Measurements from ENCODE around the gene BGN.

The BGN gene

GRCh38 chrX:153470411-153471363 lies 24.1 kb upstream of the BGN start, which contains the start of gene HAUS7:
Gene HAUS7, minus strand, starts transcription at chrX:153470576. Its CDS starts 19 bp downstream, at chrX:153470557.
- Histone ChIP-seq H3K23ac (ENCODE audit: low read length in 2 of 2) (no peak within 1 kb of the TSS), H2BK5ac (ENCODE audit: low read depth, low read length, poor library complexity, severe bottlenecking) (no peak within 1 kb of the TSS), H3K27me3 (ENCODE audit: control insufficient read depth in 1 of 2, insufficient read depth in 1 of 2, low read length in 2 of 2) (peaks cover 0 to 10% of the 10 kb centered on the region in 2 experiments), H3K18ac (ENCODE audit: low read depth in 1 of 2, low read length in 2 of 2) (peak within 1 kb of the TSS; percentile 34 to 54), H3K36me3 (ENCODE audit: control insufficient read depth in 1 of 2, insufficient read depth in 2 of 2, low read depth in 1 of 2, low read length in 2 of 2) (peaks cover 0 to 23% of the 10 kb centered on the region in 2 experiments), H3K79me1 (replicated peaks; ENCODE audit: low read length, poor library complexity, severe bottlenecking) (peaks cover 17% of the 10 kb centered on the region), H3K9me3 (ENCODE audit: control insufficient read depth, low read length) (no peaks in the 10 kb centered on the region), H3K4me3 (ENCODE audit: insufficient read depth in 1 of 2, low read depth in 1 of 2, low read length in 2 of 2) (peak within 1 kb of the TSS; percentile 71 to 83), H3K4me2 (ENCODE audit: low read length, poor library complexity, severe bottlenecking) (peak within 1 kb of the TSS; percentile 96), H3K4ac (ENCODE audit: low read depth in 1 of 2, low read length in 2 of 2) (peak within 1 kb of the TSS in 1 of 2 experiments; percentile 49), H2BK15ac (ENCODE audit: low read depth, poor library complexity, severe bottlenecking) (no peak within 1 kb of the TSS), H2AFZ (ENCODE audit: low read depth, low read length) (peak within 1 kb of the TSS; percentile 61), H2BK120ac (ENCODE audit: low read depth, low read length) (no peak within 1 kb of the TSS), H3K27ac (ENCODE audit: low read length, poor library complexity, severe bottlenecking) (peak within 1 kb of the TSS; percentile 65), H3K14ac (ENCODE audit: low read length in 2 of 2) (peak within 1 kb of the TSS in 1 of 2 experiments; percentile 41), H4K8ac (ENCODE audit: low read length) (peak within 1 kb of the TSS; percentile 80), H2BK12ac (ENCODE audit: low read length in 2 of 2) (peak within 1 kb of the TSS in 1 of 2 experiments; percentile 31), H2AK5ac (ENCODE audit: low read length, severe bottlenecking) (peak within 1 kb of the TSS; percentile 59), H3K9ac (ENCODE audit: low read length) (peak within 1 kb of the TSS; percentile 73), H4K91ac (ENCODE audit: low read length) (peak within 1 kb of the TSS; percentile 61), H3K4me1 (ENCODE audit: control insufficient read depth, insufficient read depth, low read depth, low read length) (peaks cover 27% of the 10 kb centered on the region)
- peak; percentile 87 for DNase-seq
- WGBS, result 17% methylated on average over 22 of the region's 70 CpGs

DNA sequence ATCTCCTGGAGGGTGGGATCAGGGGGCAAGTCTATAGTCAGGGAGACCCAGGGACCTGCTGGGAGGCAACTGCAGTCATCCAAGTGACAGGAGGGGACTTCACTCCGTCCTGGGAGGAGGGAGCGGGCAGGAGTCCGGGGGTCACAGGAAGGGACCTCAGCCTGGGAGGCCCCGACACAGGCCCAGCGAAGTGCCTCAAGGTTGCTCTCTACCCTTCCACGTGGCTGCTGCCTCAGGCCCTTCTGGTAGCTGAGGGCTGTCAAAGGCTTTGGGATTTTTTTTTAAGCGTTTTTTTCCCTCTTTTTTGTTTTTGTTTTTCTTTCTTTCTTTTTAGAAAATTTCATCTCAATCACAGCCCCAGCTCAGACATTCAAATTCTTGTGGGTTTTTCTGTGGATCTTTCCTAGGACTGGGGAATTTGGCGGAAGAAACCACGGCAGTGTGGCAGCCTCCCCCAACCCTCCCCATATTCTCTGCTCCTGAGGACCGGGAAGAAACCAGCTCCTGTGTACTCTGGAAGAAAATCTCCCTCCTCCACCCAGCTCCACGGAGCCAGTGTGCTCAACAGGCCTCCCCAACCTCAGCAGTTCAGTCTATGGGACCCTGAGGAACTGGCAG lies 23.0 kb upstream of the BGN start:
- WGBS, result 40% methylated on average over 4 of the region's 11 CpGs
- H4K8ac ChIP-seq (ENCODE audit: low read length), result peak overlapping the region; percentile 60

DNA sequence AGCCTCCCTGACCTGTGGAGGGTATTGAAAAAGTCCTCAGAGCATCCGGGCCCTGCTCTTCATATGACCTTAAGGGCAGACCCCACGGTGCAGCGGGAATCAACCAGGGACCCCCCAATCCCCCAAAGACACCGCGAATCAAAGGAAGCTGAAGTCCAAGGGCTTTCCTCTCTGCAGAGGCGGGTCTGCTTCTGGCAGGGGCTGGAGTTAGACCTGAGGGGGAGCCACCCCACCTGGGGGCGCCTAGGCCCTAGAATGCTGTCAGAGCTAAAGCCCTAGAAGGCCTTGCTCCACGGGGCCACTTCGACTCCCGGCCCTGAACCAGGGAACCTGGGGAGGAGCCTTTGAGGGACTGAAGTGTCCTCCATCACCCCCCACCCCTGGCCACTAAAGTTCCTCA lies 21.7 kb upstream of the BGN start:
- H3K18ac ChIP-seq (ENCODE audit: low read depth in 1 of 2, low read length in 2 of 2), result no peak overlapping the region
- no peak overlapping the region for H2BK12ac ChIP-seq (ENCODE audit: low read length in 2 of 2)
- no peak overlapping the region for H3K4me3 ChIP-seq (ENCODE audit: insufficient read depth in 1 of 2, low read depth in 1 of 2, low read length in 2 of 2)
- H3K79me1 ChIP-seq (replicated peaks; ENCODE audit: low read length, poor library complexity, severe bottlenecking), result peaks cover 11% of the 10 kb centered on the region
- no peak overlapping the region for H2BK15ac ChIP-seq (ENCODE audit: low read depth, poor library complexity, severe bottlenecking)
- 98% methylated on average over 5 of the region's 10 CpGs for WGBS
- DNase-seq, result no peak
- no peak overlapping the region for H2BK5ac ChIP-seq (ENCODE audit: low read depth, low read length, poor library complexity, severe bottlenecking)
- H2BK120ac ChIP-seq (ENCODE audit: low read depth, low read length), result no peak overlapping the region
- no peak overlapping the region for H2AK5ac ChIP-seq (ENCODE audit: low read length, severe bottlenecking)
- no peak overlapping the region for H3K9ac ChIP-seq (ENCODE audit: low read length)
- H3K4ac ChIP-seq (ENCODE audit: low read depth in 1 of 2, low read length in 2 of 2), result no peak overlapping the region
- peaks cover 0 to 10% of the 10 kb centered on the region in 2 experiments for H3K27me3 ChIP-seq (ENCODE audit: control insufficient read depth in 1 of 2, insufficient read depth in 1 of 2, low read length in 2 of 2)
- H3K23ac ChIP-seq (ENCODE audit: low read length in 2 of 2), result no peak overlapping the region
- H3K14ac ChIP-seq (ENCODE audit: low read length in 2 of 2), result no peak overlapping the region
- H3K4me2 ChIP-seq (ENCODE audit: low read length, poor library complexity, severe bottlenecking), result no peak overlapping the region
- peaks cover 0 to 7% of the 10 kb centered on the region in 2 experiments for H3K36me3 ChIP-seq (ENCODE audit: control insufficient read depth in 1 of 2, insufficient read depth in 2 of 2, low read depth in 1 of 2, low read length in 2 of 2)
- H4K8ac ChIP-seq (ENCODE audit: low read length), result no peak overlapping the region
- peaks cover 37% of the 10 kb centered on the region for H3K4me1 ChIP-seq (ENCODE audit: control insufficient read depth, insufficient read depth, low read depth, low read length)
- H3K9me3 ChIP-seq (ENCODE audit: control insufficient read depth, low read length), result no peaks in the 10 kb centered on the region
- H4K91ac ChIP-seq (ENCODE audit: low read length), result no peak overlapping the region
- H3K27ac ChIP-seq (ENCODE audit: low read length, poor library complexity, severe bottlenecking), result no peak overlapping the region
- no peak overlapping the region for H2AFZ ChIP-seq (ENCODE audit: low read depth, low read length)

More for the DNA sequence above, 23.0 kb upstream of the BGN start:
- H2BK12ac ChIP-seq (ENCODE audit: low read length in 2 of 2), result no peak overlapping the region
- no peak overlapping the region for H3K4me3 ChIP-seq (ENCODE audit: insufficient read depth in 1 of 2, low read depth in 1 of 2, low read length in 2 of 2)
- H3K79me1 ChIP-seq (replicated peaks; ENCODE audit: low read length, poor library complexity, severe bottlenecking), result peaks cover 15% of the 10 kb centered on the region
- peak overlapping the region; percentile 44 for H2BK5ac ChIP-seq (ENCODE audit: low read depth, low read length, poor library complexity, severe bottlenecking)
- peak overlapping the region; percentile 65 for H3K27ac ChIP-seq (ENCODE audit: low read length, poor library complexity, severe bottlenecking)
- peak overlapping the region; percentile 39 for H4K91ac ChIP-seq (ENCODE audit: low read length)
- peaks cover 0 to 10% of the 10 kb centered on the region in 2 experiments for H3K27me3 ChIP-seq (ENCODE audit: control insufficient read depth in 1 of 2, insufficient read depth in 1 of 2, low read length in 2 of 2)
- peak overlapping the region in 1 of 2 experiments; percentile 21 for H3K18ac ChIP-seq (ENCODE audit: low read depth in 1 of 2, low read length in 2 of 2)
- H2BK120ac ChIP-seq (ENCODE audit: low read depth, low read length), result no peak overlapping the region
- no peak overlapping the region for H2BK15ac ChIP-seq (ENCODE audit: low read depth, poor library complexity, severe bottlenecking)
- H3K4ac ChIP-seq (ENCODE audit: low read depth in 1 of 2, low read length in 2 of 2), result peak overlapping the region in 1 of 2 experiments; percentile 26
- no peak overlapping the region for H3K9ac ChIP-seq (ENCODE audit: low read length)
- peaks cover 30% of the 10 kb centered on the region for H3K4me1 ChIP-seq (ENCODE audit: control insufficient read depth, insufficient read depth, low read depth, low read length)
- H3K36me3 ChIP-seq (ENCODE audit: control insufficient read depth in 1 of 2, insufficient read depth in 2 of 2, low read depth in 1 of 2, low read length in 2 of 2), result peaks cover 0 to 18% of the 10 kb centered on the region in 2 experiments
- peak overlapping the region; percentile 59 for H2AK5ac ChIP-seq (ENCODE audit: low read length, severe bottlenecking)
- no peak overlapping the region for H3K23ac ChIP-seq (ENCODE audit: low read length in 2 of 2)
- no peaks in the 10 kb centered on the region for H3K9me3 ChIP-seq (ENCODE audit: control insufficient read depth, low read length)
- H3K4me2 ChIP-seq (ENCODE audit: low read length, poor library complexity, severe bottlenecking), result no peak overlapping the region
- H2AFZ ChIP-seq (ENCODE audit: low read depth, low read length), result no peak overlapping the region
- H3K14ac ChIP-seq (ENCODE audit: low read length in 2 of 2), result no peak overlapping the region
- no peak for DNase-seq

- Histone ChIP-seq H2AFZ (ENCODE audit: low read depth, low read length) (no peak overlapping the region), H3K9ac (ENCODE audit: low read length) (no peak overlapping the region), H3K23ac (ENCODE audit: low read length in 2 of 2) (no peak overlapping the region), H2BK5ac (ENCODE audit: low read depth, low read length, poor library complexity, severe bottlenecking) (no peak overlapping the region), H2BK15ac (ENCODE audit: low read depth, poor library complexity, severe bottlenecking) (peak overlapping the region; percentile 23), H3K4me3 (ENCODE audit: insufficient read depth in 1 of 2, low read depth in 1 of 2, low read length in 2 of 2) (no peak overlapping the region), H2BK12ac (ENCODE audit: low read length in 2 of 2) (peak overlapping the region in 1 of 2 experiments; percentile 83), H3K9me3 (ENCODE audit: control insufficient read depth, low read length) (no peaks in the 10 kb centered on the region), H3K4ac (ENCODE audit: low read depth in 1 of 2, low read length in 2 of 2) (no peak overlapping the region), H3K79me1 (replicated peaks; ENCODE audit: low read length, poor library complexity, severe bottlenecking) (peaks cover 5% of the 10 kb centered on the region), H3K4me2 (ENCODE audit: low read length, poor library complexity, severe bottlenecking) (no peak overlapping the region), H2AK5ac (ENCODE audit: low read length, severe bottlenecking) (no peak overlapping the region), H3K18ac (ENCODE audit: low read depth in 1 of 2, low read length in 2 of 2) (no peak overlapping the region), H3K27ac (ENCODE audit: low read length, poor library complexity, severe bottlenecking) (no peak overlapping the region), H3K14ac (ENCODE audit: low read length in 2 of 2) (no peak overlapping the region), H3K36me3 (ENCODE audit: control insufficient read depth in 1 of 2, insufficient read depth in 2 of 2, low read depth in 1 of 2, low read length in 2 of 2) (no peaks in the 10 kb centered on the region), H3K27me3 (ENCODE audit: control insufficient read depth in 1 of 2, insufficient read depth in 1 of 2, low read length in 2 of 2) (peaks cover 0 to 4% of the 10 kb centered on the region in 2 experiments), H2BK120ac (ENCODE audit: low read depth, low read length) (no peak overlapping the region), H3K4me1 (ENCODE audit: control insufficient read depth, insufficient read depth, low read depth, low read length) (peaks cover 29% of the 10 kb centered on the region), H4K8ac (ENCODE audit: low read length) (no peak overlapping the region), H4K91ac (ENCODE audit: low read length) (peak overlapping the region; percentile 86)
- no peak for DNase-seq
- WGBS, result 100% methylated on average over 3 of the region's 10 CpGs
These were observed 20.5 kb upstream of the BGN start for GRCh38 chrX:153474266-153474665.
